ENCODE measurements around the gene BLTP3A. TPM values are rescaled to one million over a fixed set of nuclear protein-coding genes. Genes with fewer than 3 reads are reported as not detected.

The BLTP3A gene
- polyA plus RNA-seq, 1 donor from 2014 or later: 11.2 TPM

- TF ChIP-seq, protein P1, sequence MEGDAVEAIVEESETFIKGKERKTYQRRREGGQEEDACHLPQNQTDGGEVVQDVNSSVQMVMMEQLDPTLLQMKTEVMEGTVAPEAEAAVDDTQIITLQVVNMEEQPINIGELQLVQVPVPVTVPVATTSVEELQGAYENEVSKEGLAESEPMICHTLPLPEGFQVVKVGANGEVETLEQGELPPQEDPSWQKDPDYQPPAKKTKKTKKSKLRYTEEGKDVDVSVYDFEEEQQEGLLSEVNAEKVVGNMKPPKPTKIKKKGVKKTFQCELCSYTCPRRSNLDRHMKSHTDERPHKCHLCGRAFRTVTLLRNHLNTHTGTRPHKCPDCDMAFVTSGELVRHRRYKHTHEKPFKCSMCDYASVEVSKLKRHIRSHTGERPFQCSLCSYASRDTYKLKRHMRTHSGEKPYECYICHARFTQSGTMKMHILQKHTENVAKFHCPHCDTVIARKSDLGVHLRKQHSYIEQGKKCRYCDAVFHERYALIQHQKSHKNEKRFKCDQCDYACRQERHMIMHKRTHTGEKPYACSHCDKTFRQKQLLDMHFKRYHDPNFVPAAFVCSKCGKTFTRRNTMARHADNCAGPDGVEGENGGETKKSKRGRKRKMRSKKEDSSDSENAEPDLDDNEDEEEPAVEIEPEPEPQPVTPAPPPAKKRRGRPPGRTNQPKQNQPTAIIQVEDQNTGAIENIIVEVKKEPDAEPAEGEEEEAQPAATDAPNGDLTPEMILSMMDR (IDR thresholded peaks at IDR 0.05; ENCODE audit: poor library complexity, severe bottlenecking): no peak
These were observed 20.2 kb upstream of the BLTP3A start (continued) for GRCh38 chr6:34771727-34772126.

DNA sequence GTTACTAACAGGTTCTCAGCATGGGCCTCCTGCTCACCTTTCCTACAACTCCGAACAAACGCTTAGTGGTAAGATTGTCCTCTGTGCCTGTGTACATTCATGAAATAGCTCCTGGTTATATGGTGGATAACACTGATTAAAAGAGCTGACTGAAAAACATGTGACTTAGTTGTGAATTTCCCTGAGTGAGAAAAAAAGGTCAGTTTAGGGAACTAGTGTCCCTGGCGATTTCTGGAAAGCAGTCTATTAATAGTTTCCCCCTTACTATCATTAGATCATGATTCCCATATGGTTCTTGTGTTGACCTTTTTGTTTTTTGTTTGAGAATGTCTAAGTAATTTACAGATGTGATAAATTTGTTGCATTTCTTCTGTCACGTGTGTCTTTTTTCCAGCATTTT is 18.9 kb upstream of the BLTP3A start:
- Histone ChIP-seq H3F3A (ENCODE audit: insufficient read depth, low read length, poor library complexity, severe bottlenecking) (no peaks in the 10 kb centered on the region), H3K27me3 (ENCODE audit: insufficient read depth, low read depth, low read length) (no peaks in the 10 kb centered on the region), H3K36me3 (ENCODE audit: insufficient read depth, low read length) (no peaks in the 10 kb centered on the region), H3K9ac (ENCODE audit: low read length) (no peak overlapping the region), H3K9me2 (ENCODE audit: insufficient read depth, low read length) (no peaks in the 10 kb centered on the region), H3K9me3 (ENCODE audit: low read length) (no peaks in the 10 kb centered on the region), H3K4me3 (ENCODE audit: low read length) (no peak overlapping the region), H3K27ac (ENCODE audit: low read length) (no peak overlapping the region), H4K20me1 (ENCODE audit: insufficient read depth) (no peaks in the 10 kb centered on the region), H2AFZ (ENCODE audit: low read depth, low read length) (no peak overlapping the region), H3K79me2 (replicated peaks; ENCODE audit: insufficient read depth, low read length) (no peaks in the 10 kb centered on the region), H3K4me2 (ENCODE audit: low read length) (no peak overlapping the region)
- TF ChIP-seq EP300 (conservative IDR thresholded peaks at IDR 0.05; ENCODE audit: poor library complexity, severe bottlenecking) (no peak), SMC3 (conservative IDR thresholded peaks at IDR 0.05; ENCODE audit: poor library complexity) (no peak), RAD21 (conservative IDR thresholded peaks at IDR 0.05) (no peak), MXI1 (conservative IDR thresholded peaks at IDR 0.05; ENCODE audit: poor library complexity, severe bottlenecking) (no peak), EZH2 (IDR thresholded peaks at IDR 0.05; ENCODE audit: borderline replicate concordance, insufficient read depth, low read length, poor library complexity, severe bottlenecking) (no peak), REST (IDR thresholded peaks at IDR 0.05; ENCODE audit: borderline replicate concordance) (no peak)
- TF ChIP-seq, protein P1 (IDR thresholded peaks at IDR 0.05; ENCODE audit: poor library complexity, severe bottlenecking): no peak

DNA sequence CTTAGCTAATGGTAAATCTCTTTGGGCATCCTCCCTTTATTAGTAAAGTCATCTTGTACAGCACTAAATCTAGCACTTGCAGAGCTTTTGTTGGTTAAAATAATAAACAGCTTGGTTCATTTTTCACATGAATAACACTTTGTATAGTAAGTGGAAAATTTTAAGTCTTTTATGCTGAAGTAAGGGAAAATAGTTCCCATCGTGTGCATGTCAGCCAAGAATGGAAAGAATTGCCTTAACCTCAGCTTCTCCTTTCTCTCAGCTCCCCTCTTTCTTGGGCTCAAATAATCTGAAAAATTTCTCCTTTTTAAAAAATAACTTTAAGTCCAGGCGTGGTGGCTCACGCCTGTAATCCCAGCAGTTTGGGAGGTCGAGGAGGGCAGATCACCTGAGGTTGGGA is 18.0 kb upstream of the BLTP3A start:
- Histone ChIP-seq H3K9me2 (ENCODE audit: insufficient read depth, low read length) (no peaks in the 10 kb centered on the region), H3K9me3 (ENCODE audit: low read length) (no peaks in the 10 kb centered on the region), H4K20me1 (ENCODE audit: insufficient read depth) (no peaks in the 10 kb centered on the region), H2AFZ (ENCODE audit: low read depth, low read length) (no peak overlapping the region), H3K27me3 (ENCODE audit: insufficient read depth, low read depth, low read length) (no peaks in the 10 kb centered on the region), H3F3A (ENCODE audit: insufficient read depth, low read length, poor library complexity, severe bottlenecking) (no peaks in the 10 kb centered on the region), H3K9ac (ENCODE audit: low read length) (no peak overlapping the region), H3K36me3 (ENCODE audit: insufficient read depth, low read length) (no peaks in the 10 kb centered on the region), H3K4me2 (ENCODE audit: low read length) (no peak overlapping the region), H3K79me2 (replicated peaks; ENCODE audit: insufficient read depth, low read length) (no peaks in the 10 kb centered on the region), H3K27ac (ENCODE audit: low read length) (no peak overlapping the region), H3K4me3 (ENCODE audit: low read length) (no peak overlapping the region)
- no peak for TF ChIP-seq SMC3 (conservative IDR thresholded peaks at IDR 0.05; ENCODE audit: poor library complexity)
- no peak for TF ChIP-seq MXI1 (conservative IDR thresholded peaks at IDR 0.05; ENCODE audit: poor library complexity, severe bottlenecking)
- TF ChIP-seq TAF1 (IDR thresholded peaks at IDR 0.05; ENCODE audit: low read depth): no peak
- TF ChIP-seq RAD21 (conservative IDR thresholded peaks at IDR 0.05): no peak
- TF ChIP-seq, protein P1 (IDR thresholded peaks at IDR 0.05; ENCODE audit: poor library complexity, severe bottlenecking): no peak
- TF ChIP-seq EP300 (conservative IDR thresholded peaks at IDR 0.05; ENCODE audit: poor library complexity, severe bottlenecking): no peak
- no peak for TF ChIP-seq REST (IDR thresholded peaks at IDR 0.05; ENCODE audit: borderline replicate concordance)
- no peak for TF ChIP-seq EZH2 (IDR thresholded peaks at IDR 0.05; ENCODE audit: borderline replicate concordance, insufficient read depth, low read length, poor library complexity, severe bottlenecking)
- no peak for TF ChIP-seq POLR2AphosphoS5 (IDR thresholded peaks at IDR 0.05)
